Bronchial epithelial cell (primary cell): ENCODE data around the gene ACY1. TPM values are rescaled to one million over a fixed set of nuclear protein-coding genes. Genes with fewer than 3 reads are reported as not detected.

ENCODE experiments used
- DNase-seq: peaks from one replicate; pipeline ENCODE4 v3.0.0-alpha.2; 2010; ENCODE audit warnings: low read depth
- FAIRE-seq: peaks from 2 replicates; lab custom pipeline; 2011; peaks lifted over from hg19 to GRCh38; lab: Jason Lieb, UNC
- H3K27me3 ChIP-seq: 2 replicates; pipeline ENCODE4 v1.5.1; 2011; ENCODE audit warnings: low read length; ENCODE audit not compliant: control insufficient read depth, insufficient read depth
- H3K36me3 ChIP-seq: 2 replicates; pipeline ENCODE4 v1.5.1; 2011; ENCODE audit warnings: low read length; ENCODE audit not compliant: control insufficient read depth, insufficient read depth
- H3K4me3 ChIP-seq: 2 replicates; pipeline ENCODE4 v1.5.1; 2011; ENCODE audit warnings: mild to moderate bottlenecking, low read depth, low read length, control low read depth
- CTCF ChIP-seq: IDR thresholded peaks from 2 replicates; pipeline ENCODE4 v1.5.1; 2011; ENCODE audit warnings: mild to moderate bottlenecking, moderate library complexity, low read length, control low read depth, inconsistent platforms; ENCODE audit not compliant: insufficient read depth, severe bottlenecking
- total RNA-seq: library from RNA; depleted of rRNA; stranded (reverse); fragments of >200 nt; gene quantifications from 2 replicates; pipeline ENCODE4 v1.2.1, GENCODE V29; 2014

The ACY1 gene
- total RNA-seq, 1 donor from 2014 or later: 69.2 TPM

GRCh38 chr3:51995346-51996163, 12.2 kb downstream of the ACY1 start, which contains the start of gene RPL29:
RPL29 (minus strand) TSS chr3:51995895; CDS start chr3:51995461, 434 bp downstream.
- DNase-seq: peak; percentile 89
- no peak for FAIRE-seq
- Histone ChIP-seq H3K27me3 (no peaks in the 10 kb centered on the region), H3K36me3 (peaks cover 17% of the 10 kb centered on the region), H3K4me3 (peak within 1 kb of the TSS; percentile 86)
- TF ChIP-seq CTCF: no peak

DNA sequence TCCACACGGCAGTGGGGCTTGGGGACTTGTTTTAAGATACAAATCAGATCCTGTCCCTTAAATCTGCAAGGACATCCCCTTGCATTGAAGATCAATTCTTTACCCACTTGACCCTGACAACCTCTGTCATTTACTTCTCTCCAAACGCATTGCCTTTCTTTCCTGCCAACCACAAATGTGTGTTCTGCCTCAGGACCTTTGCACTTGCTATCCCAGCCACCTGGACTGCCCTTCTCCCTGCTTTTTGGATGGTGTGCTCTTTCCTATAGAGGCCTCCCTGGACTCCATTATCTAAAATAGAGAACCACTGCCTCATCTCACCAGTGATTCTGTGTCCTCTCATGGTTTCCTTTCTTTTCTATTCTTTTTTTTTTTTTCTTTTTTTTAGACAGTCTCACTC, 13.8 kb downstream of the ACY1 start:
- no peak overlapping the region for H3K4me3 ChIP-seq
- no peak for TF ChIP-seq CTCF
- no peak for FAIRE-seq
- H3K36me3 ChIP-seq: peaks cover 14% of the 10 kb centered on the region
- H3K27me3 ChIP-seq: no peaks in the 10 kb centered on the region
- DNase-seq: no peak

GRCh38 chr3:51997935-51998596, 14.7 kb downstream of the ACY1 start:
- DNase-seq (peak; percentile 79), FAIRE-seq (peak; percentile 36)
- peaks cover 11% of the 10 kb centered on the region for H3K36me3 ChIP-seq

DNA sequence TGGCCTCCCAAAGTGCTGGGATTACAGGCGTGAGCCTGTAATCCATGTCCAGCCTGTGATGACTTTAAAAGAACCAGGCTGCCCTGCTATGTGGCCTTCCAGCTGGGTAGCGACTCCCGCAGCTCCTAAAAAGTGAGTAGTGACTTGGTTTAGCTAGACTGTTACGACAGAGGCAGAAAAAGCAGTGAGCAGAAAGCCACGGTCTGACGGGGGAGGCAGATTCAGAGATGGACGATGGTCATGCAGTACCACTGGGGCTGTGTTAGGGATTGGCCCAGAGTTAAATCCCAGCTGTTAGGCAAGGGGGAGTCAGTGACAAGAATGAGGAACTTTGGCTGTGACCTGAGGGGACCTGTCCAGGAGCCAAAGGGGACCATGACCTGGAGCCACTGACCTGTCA, 15.4 kb downstream of the ACY1 start:
- no peak for FAIRE-seq
- TF ChIP-seq CTCF: no peak
- H3K27me3 ChIP-seq: no peaks in the 10 kb centered on the region
- H3K4me3 ChIP-seq: no peak overlapping the region
- H3K36me3 ChIP-seq: peaks cover 9% of the 10 kb centered on the region
- DNase-seq: no peak

More at GRCh38 chr3:51997935-51998596, 14.7 kb downstream of the ACY1 start:
- no peak for TF ChIP-seq CTCF
- no peak overlapping the region for H3K4me3 ChIP-seq
- no peaks in the 10 kb centered on the region for H3K27me3 ChIP-seq

DNA sequence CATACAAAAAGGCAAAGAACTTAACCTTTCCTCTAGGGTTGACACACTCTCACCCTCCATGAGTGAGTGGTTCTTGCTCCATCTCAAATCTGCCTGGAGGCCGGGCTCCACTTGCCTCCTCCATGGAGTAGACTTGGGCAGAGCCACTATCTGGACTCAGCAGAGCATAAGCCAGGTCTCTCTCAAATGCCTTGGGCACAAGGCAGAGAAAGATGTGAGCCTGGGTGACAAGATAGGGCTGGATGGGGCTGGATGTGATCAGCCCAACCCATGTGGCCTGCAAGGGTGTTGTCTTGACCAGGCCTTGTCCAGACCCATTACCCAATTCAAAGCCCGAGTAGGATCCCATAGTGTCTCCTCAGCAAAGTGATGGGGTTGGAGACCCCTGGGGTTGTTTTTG, 16.5 kb downstream of the ACY1 start:
- DNase-seq (no peak), FAIRE-seq (peak; percentile 77)
- Histone ChIP-seq H3K27me3 (no peaks in the 10 kb centered on the region), H3K36me3 (peaks cover under 1% of the 10 kb centered on the region), H3K4me3 (no peak overlapping the region)
- TF ChIP-seq CTCF: no peak
